WI38 (cell line): ENCODE measurements around the gene CCNI2.

Experiments
- H3K4me3 ChIP-seq: 2 replicates; pipeline ENCODE4 v1.5.1; 2011; ENCODE audit warnings: low read depth, mild to moderate bottlenecking, control low read depth, low read length
- TF ChIP-seq, protein P1 (sequence below): IDR thresholded peaks from 2 replicates; pipeline ENCODE4 v1.5.1; 2012; ENCODE audit warnings: low read depth, mild to moderate bottlenecking, control low read depth, low read length

Gene CCNI2

DNA sequence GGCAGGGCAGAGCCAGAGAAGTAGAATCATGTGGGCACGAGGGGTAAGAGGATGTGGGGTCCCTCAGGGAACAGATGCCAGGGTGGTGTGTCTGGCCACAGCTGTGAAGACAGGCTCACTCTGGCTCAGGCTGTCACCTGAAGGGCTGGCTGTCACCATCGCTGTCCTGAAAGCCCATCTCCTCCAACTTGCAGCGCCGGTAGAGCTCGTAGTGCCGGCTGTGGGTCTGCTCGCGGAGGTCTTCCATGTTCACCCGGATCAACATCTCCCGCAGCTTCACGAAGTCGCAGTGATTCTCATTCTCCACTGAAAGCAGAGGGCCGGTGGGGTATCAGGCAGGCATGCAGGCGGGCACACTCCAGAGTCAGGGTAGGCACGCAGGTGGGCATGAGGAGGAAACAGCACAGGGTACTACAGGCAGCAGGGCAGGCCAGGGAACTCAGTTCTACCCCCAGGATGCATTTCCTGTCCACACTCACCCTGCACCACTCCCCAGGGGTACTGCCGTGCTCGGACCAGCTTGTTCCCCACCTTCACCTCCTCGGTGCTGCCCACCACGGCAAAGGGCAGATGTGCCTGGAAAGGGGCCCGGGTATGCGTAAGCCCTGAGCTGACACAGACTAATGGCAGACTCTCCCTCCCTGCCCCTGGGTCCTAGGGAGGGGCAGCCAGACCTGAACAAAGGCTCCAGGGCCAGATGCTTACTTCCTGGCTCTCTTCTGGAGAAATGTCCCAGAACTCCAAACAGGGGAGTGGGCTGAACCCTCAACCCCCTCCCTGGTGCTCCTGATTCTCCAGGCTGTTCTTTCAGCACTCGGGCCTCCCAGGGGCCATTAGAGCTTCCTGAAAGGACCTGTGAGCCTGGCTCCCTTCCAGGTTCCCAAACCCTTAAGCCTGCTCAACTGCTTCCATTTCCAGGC, 14.4 kb downstream of the CCNI2 start:
- no peak overlapping the region for H3K4me3 ChIP-seq
- TF ChIP-seq, protein P1, sequence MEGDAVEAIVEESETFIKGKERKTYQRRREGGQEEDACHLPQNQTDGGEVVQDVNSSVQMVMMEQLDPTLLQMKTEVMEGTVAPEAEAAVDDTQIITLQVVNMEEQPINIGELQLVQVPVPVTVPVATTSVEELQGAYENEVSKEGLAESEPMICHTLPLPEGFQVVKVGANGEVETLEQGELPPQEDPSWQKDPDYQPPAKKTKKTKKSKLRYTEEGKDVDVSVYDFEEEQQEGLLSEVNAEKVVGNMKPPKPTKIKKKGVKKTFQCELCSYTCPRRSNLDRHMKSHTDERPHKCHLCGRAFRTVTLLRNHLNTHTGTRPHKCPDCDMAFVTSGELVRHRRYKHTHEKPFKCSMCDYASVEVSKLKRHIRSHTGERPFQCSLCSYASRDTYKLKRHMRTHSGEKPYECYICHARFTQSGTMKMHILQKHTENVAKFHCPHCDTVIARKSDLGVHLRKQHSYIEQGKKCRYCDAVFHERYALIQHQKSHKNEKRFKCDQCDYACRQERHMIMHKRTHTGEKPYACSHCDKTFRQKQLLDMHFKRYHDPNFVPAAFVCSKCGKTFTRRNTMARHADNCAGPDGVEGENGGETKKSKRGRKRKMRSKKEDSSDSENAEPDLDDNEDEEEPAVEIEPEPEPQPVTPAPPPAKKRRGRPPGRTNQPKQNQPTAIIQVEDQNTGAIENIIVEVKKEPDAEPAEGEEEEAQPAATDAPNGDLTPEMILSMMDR: no peak

DNA sequence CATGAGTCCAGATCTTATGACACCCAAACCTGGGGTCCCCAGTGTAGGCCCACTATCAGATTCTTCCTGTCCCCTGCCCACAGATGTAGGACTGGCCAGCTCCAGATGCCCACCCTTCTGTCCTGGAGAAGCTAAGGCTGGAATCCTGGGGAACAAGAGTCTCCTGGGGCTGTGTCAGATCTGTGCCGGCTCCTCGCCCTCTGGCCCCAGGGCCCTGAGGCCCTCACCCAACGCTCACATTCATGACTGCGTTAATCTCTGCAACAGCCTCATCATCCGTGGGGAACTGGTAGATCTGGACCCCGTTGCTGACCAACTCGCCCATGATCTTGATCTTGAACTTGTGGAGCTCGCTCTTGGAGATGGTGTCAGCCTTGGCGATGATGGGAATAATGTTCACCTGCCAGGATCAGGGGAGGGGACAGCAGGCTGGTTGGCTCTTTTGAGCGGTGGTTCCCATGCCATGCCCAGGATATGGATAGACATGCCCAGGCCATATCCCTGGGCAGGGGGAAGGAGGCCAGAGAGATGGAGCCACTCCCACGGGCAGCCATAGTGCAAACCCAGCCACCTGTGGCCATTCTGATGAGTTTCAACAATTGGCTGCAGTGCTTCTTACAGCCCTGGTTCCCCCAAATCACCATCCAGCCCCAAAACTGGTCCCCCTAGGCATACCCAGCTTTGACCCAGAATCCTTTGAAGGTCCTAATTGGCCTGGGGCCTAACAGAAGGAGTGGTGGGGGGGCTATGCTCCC, 15.2 kb downstream of the CCNI2 start:
- no peak overlapping the region for H3K4me3 ChIP-seq
- TF ChIP-seq, protein P1: no peak

DNA sequence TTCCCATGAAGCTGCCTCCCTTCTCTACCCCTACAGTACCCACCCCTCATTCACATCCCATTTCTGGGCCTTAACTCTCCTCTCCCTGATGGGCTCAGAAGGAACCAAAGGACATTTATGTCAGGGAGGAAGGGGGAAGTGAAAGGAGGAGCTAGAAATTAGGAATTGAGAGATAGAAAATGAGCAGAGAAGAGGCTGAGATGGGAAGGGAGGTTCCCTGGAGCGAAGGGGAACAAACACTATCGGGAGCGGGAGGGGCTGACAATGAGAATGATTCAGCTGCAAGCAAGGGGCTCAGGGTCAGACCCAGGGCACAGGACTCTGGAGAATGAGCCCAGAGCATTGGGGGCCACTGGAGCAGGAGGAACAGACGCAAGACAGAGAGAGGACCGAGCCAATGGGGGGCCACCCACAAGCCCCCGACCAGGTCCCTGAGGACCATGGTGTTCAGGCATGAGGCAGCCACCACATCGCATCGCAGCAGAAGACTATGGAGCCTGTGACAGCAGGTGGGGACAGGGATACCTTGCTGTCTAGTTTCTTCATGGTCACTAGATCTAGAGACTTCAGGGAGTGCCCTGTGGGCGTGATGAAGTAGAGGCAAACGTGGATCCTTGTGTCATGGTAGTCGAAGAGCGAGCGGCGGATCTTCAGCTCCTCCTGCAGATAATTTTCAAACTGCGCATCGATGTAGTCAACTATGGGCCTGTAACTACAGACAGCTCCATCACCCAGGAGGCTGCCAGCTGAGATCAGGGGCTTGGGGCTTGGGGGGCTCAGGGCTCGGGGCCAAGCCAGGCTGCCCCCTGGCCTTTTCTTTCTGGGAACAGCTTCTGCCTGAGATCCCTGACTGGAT, 16.2 kb downstream of the CCNI2 start:
- no peak overlapping the region for H3K4me3 ChIP-seq
- TF ChIP-seq, protein P1: no peak

DNA sequence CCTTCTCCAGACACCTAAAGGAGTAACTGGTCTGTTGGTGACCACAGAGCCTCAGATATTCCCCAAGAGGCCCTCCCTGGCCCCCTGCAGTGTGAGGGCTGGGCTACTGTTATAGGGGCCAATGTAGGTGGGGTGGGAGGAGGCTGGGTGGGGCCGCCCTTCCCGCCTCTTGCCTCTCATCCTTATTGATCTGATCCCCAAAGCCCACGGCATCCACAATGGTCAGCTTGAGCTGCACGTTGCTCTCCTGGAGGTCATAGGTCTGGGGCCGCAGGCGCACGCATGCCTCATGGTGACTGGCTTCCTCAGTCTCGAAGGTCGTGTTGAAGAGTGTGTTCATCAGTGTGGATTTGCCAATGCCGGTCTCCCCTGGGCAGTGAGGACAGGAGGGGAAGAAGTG, 16.8 kb downstream of the CCNI2 start:
- H3K4me3 ChIP-seq: no peak overlapping the region
- TF ChIP-seq, protein P1: no peak

DNA sequence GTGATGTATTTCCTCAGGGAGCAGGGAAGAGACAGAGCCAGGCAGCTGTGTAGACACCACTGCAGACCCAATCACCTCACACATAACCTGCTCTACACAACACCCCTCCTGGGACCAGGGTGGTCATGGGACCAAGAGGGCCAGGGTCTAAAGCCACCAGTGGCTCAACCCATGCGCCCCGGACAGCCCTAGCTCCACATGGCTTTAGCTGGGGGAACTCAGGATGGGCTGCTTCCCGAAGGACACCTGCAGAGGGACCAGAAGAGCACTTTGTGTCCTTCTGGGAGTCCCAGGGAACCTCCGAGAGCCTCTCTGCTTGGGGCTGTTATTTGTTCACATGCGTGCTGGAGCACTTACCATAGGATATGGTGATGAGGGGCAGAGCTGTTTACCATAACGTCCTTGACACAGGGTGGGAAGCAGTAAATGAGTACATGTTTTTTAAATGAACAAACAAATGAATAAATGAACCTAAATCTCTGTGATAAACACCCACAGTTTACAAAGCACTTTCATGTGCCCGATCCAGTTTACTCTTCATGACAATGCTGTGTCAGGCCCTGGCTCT, 17.5 kb downstream of the CCNI2 start:
- TF ChIP-seq, protein P1: no peak
- H3K4me3 ChIP-seq: no peak overlapping the region

DNA sequence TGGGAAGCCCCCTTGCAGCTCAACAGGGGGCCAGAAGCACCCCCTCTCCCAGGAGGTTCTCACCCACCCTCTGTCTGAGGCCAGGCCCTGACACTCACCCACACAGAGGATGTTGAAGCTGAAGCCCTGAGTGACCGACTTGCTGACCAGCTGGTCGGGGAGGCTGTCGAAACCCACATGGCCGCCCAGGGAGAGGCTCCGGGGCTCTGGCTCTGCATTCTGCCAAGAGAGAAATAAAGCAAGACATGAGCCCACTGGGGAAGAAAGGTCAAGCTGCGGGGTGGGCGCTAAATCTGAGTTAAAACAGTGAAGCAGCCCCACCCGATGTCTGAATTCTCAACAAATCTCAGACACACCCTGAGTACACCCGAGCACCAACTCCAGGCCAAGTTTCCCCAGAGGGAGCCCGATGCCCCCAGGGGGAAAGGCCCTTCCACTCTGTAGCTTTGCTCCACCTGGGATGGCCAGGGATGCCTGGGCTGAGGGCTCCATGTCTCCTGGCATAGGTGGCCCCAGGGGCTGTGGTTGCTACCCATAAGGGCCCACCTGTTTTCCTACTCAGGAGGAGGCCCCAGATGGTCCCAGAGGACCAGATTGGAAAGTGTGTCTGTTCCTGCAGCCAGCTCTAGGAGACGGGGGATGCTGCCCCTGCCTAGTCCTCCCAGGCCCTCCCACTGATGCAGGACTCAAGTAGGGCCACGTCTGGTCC, 18.2 kb downstream of the CCNI2 start:
- TF ChIP-seq, protein P1: no peak
- no peak overlapping the region for H3K4me3 ChIP-seq
